ENCODE measurements around the gene TAGLN3.

TAGLN3 gene

GRCh38 chr3:112056451-112056929 lies 57.8 kb downstream of the TAGLN3 start:
- no peak for DNase-seq

- DNase-seq: no peak
Observed at GRCh38 chr3:112059497-112059896, 60.8 kb downstream of the TAGLN3 start.

GRCh38 chr3:112061152-112061551 lies 62.4 kb downstream of the TAGLN3 start:
- DNase-seq: no peak
